HepG2 (cell line): Measurements from ENCODE around the gene TPO. TPM values are rescaled to one million over a fixed set of nuclear protein-coding genes. Genes with fewer than 3 reads are reported as not detected.

Experiments used
- ATAC-seq: fragments of 200-7000 bp; cut with Tn5 transposase; 3 replicates; pipeline ENCODE4 v1.9.1; 2020; ENCODE audit warnings: mild to moderate bottlenecking, moderate library complexity
- BruUV-seq: library from RNA; stranded (reverse); fragments of 400-500 nt; replicated peaks from 2 replicates; lab custom pipeline; 2021; lab: Mats Ljungman, UMichigan
- CTCF ChIA-PET: fragments of 300-600 bp; formaldehyde crosslinking; extraction: SDS; loops from one replicate; lab custom pipeline; 2021; ENCODE audit warnings: low total read pairs, inconsistent platforms, low intra/inter-chr PET ratio; lab: Yijun Ruan, JAX
- POLR2A ChIA-PET: fragments of 350-600 bp; sonication (Branson Sonifier 250); formaldehyde crosslinking; loops from one replicate; lab custom pipeline; 2020; ENCODE audit warnings: antibody characterized with exemption, inconsistent platforms; lab: Yijun Ruan, JAX
- DNase-seq: peaks from one replicate; pipeline ENCODE4 v3.0.0-alpha.2; 2015; ENCODE audit warnings: low spot score
- FAIRE-seq: peaks from 3 replicates; lab custom pipeline; 2011; peaks lifted over from hg19 to GRCh38; lab: Jason Lieb, UNC
- H2AFZ ChIP-seq: one replicate; pipeline ENCODE4 v1.6.1; 2011; ENCODE audit warnings: low read length, inconsistent platforms
- H3K27ac ChIP-seq: fragments of 300-600 bp; 3 replicates; pipeline ENCODE4 v1.8.0; 2011; ENCODE audit warnings: mixed run types, mild to moderate bottlenecking, mixed read lengths, low read length, inconsistent platforms; ENCODE audit not compliant: insufficient read depth; ENCODE audit errors: extremely low read length
- H3K27me3 ChIP-seq, 2 experiments: fragments of 200-600 bp in 1 of 2; 2 replicates in 1 of 2; 3 replicates in 1 of 2; pipeline versions ENCODE4 v1.6.0 to v1.8.0; 2011; ENCODE audit warnings: low read length in 2 of 2, mild to moderate bottlenecking in 2 of 2, moderate library complexity in 2 of 2, inconsistent platforms in 1 of 2; ENCODE audit not compliant: insufficient read depth in 2 of 2, control insufficient read depth in 1 of 2
- H3K36me3 ChIP-seq, 2 experiments: fragments of 200-600 bp in 1 of 2; replicated peaks in 1 of 2; 2 replicates in 1 of 2; 3 replicates in 1 of 2; pipeline versions ENCODE4 v1.5.1 to v1.8.0; 2011; ENCODE audit warnings: low read length in 2 of 2, inconsistent platforms in 1 of 2; ENCODE audit not compliant: insufficient read depth in 2 of 2, control insufficient read depth in 1 of 2
- H3K4me1 ChIP-seq: 2 replicates; pipeline ENCODE4 v1.5.1; 2012; ENCODE audit warnings: low read length, inconsistent platforms; ENCODE audit not compliant: insufficient read depth
- H3K4me2 ChIP-seq: 2 replicates; pipeline ENCODE4 v1.6.0; 2011; ENCODE audit warnings: low read depth, low read length, inconsistent platforms
- H3K4me3 ChIP-seq, 3 experiments: fragments of 200-600 bp in 1 of 3; sonication (generic), shearing (Covaris generic) in 1 of 3; replicated peaks in 1 of 3; 2 replicates each; pipeline ENCODE4 v1.5.1; 2011 to 2016; ENCODE audit warnings: low read length in 3 of 3, inconsistent platforms in 2 of 3, low read depth in 2 of 3, mild to moderate bottlenecking in 2 of 3, control low read depth in 1 of 3, mixed read lengths in 1 of 3; ENCODE audit not compliant: insufficient read depth in 1 of 3
- H3K79me2 ChIP-seq: one replicate; pipeline ENCODE4 v1.6.1; 2011; ENCODE audit warnings: low read length, inconsistent platforms; ENCODE audit not compliant: insufficient read depth
- H3K9ac ChIP-seq: 2 replicates; pipeline ENCODE4 v1.6.0; 2011; ENCODE audit warnings: mild to moderate bottlenecking, low read depth, low read length, inconsistent platforms; ENCODE audit not compliant: insufficient read depth
- H3K9me3 ChIP-seq: 2 replicates; pipeline ENCODE4 v1.5.1; 2012; ENCODE audit warnings: mild to moderate bottlenecking, low read length
- H4K20me1 ChIP-seq: 2 replicates; pipeline ENCODE4 v1.6.0; 2011; ENCODE audit warnings: inconsistent platforms, mild to moderate bottlenecking, low read length, moderate library complexity; ENCODE audit not compliant: insufficient read depth
- FLYWCH1 ChIP-seq: sonication (generic); formaldehyde crosslinking; IDR thresholded peaks from 2 replicates; pipeline ENCODE4 v1.8.1; 2023; ENCODE audit warnings: mild to moderate bottlenecking, missing genetic modification reagents
- GATAD1 ChIP-seq: IDR thresholded peaks from 2 replicates; pipeline ENCODE4 v1.6.1; 2016; ENCODE audit warnings: missing genetic modification reagents, missing compliant biosample characterization
- GTF2F1 ChIP-seq: fragments of 150-350 bp; IDR thresholded peaks from 2 replicates; pipeline ENCODE4 v1.6.1; 2014; ENCODE audit warnings: low read length
- HNF4G ChIP-seq, 2 experiments: sonication (generic) in 1 of 2; formaldehyde crosslinking in 1 of 2; IDR thresholded peaks; 2 replicates each; pipeline versions ENCODE4 v1.4.0 to v1.6.1; 2011 to 2020; ENCODE audit warnings: borderline replicate concordance in 2 of 2, low read depth in 2 of 2, mild to moderate bottlenecking in 2 of 2, low read length in 1 of 2, missing genetic modification reagents in 1 of 2, moderate library complexity in 1 of 2
- NR2C2 ChIP-seq: sonication (generic); formaldehyde crosslinking; IDR thresholded peaks from 2 replicates; pipeline ENCODE4 v1.4.0; 2020; ENCODE audit warnings: missing genetic modification reagents, mild to moderate bottlenecking, moderate library complexity, borderline replicate concordance
- NRL ChIP-seq: sonication (generic); formaldehyde crosslinking; IDR thresholded peaks from 2 replicates; pipeline ENCODE4 v1.5.0; 2020; ENCODE audit warnings: missing genetic modification reagents, mild to moderate bottlenecking, moderate library complexity, borderline replicate concordance
- XBP1 ChIP-seq: sonication (generic); formaldehyde crosslinking; IDR thresholded peaks from 2 replicates; pipeline ENCODE4 v1.5.0; 2020; ENCODE audit warnings: missing genetic modification reagents
- XRCC5 ChIP-seq: fragments of 200-400 bp; formaldehyde crosslinking; optimal IDR thresholded peaks from 2 replicates; pipeline ENCODE3; 2017; ENCODE audit warnings: mild to moderate bottlenecking, low read length
- ZNF530 ChIP-seq: sonication (generic); formaldehyde crosslinking; IDR thresholded peaks from 2 replicates; pipeline ENCODE4 v1.5.0; 2020; ENCODE audit warnings: low read depth, mild to moderate bottlenecking, missing genetic modification reagents
- ZNF557 ChIP-seq: sonication (generic); formaldehyde crosslinking; IDR thresholded peaks from 2 replicates; pipeline ENCODE4 v1.4.0; 2020; ENCODE audit warnings: missing genetic modification reagents
- ZNF619 ChIP-seq: sonication (generic); formaldehyde crosslinking; IDR thresholded peaks from 2 replicates; pipeline ENCODE4 v1.4.0; 2020; ENCODE audit warnings: mild to moderate bottlenecking, missing genetic modification reagents
- WGBS: methylation state at CpG from one replicate; pipeline ENCODE4 v1.1.6; 2017; ENCODE audit warnings: low lambda C conversion rate; 5-methylcytosine and 5-hydroxymethylcytosine counted together
- in situ Hi-C: cut with HindIII; loops from 2 replicates; pipeline ENCODE4 v1.10.0; 2017; ENCODE audit warnings: low pct_unique_long_range_greater_than_20kb; ENCODE audit not compliant: extremely low pct_ligation_motif_present
- intact Hi-C: fragments of 100-400 bp; cut with micrococcal nuclease; formaldehyde crosslinking; loops from one replicate; pipeline ENCODE4 v1.10.0; 2022; ENCODE audit not compliant: unreplicated experiment
- polyA plus RNA-seq, 8 experiments: library from polyadenylated mRNA; depleted of rRNA in 3 of 8; stranded (reverse) in 7 of 8; unstranded in 1 of 8; fragments of >200 nt; fragmentation: Illumina TruSeq in 4 of 8; extraction: Trizol in 4 of 8; gene quantifications; 2 replicates each; pipeline versions ENCODE4 v1.2.1 to v1.2.3, GENCODE V29; 2011 to 2016; ENCODE audit warnings: low read depth in 4 of 8, missing spikeins in 1 of 8, mixed read lengths in 1 of 8; ENCODE audit not compliant: insufficient read depth in 1 of 8
- total RNA-seq, 5 experiments: library from RNA; depleted of rRNA; stranded (reverse); fragments of >200 nt; fragmentation: Illumina TruSeq; extraction: Trizol; gene quantifications; 2 replicates each; pipeline ENCODE4 v1.2.3, GENCODE V29; 2016; ENCODE audit warnings: low read depth in 1 of 5
- TF ChIP-seq, protein P1 (sequence below), 2 experiments: sonication (generic) in 1 of 2; formaldehyde crosslinking in 1 of 2; IDR thresholded peaks; 2 replicates each; pipeline versions ENCODE4 v1.6.1 to v1.9.0; 2014 to 2022; ENCODE audit warnings: antibody characterized with exemption in 1 of 2, borderline replicate concordance in 1 of 2, inconsistent platforms in 1 of 2, low read depth in 1 of 2, missing genetic modification reagents in 1 of 2
- TF ChIP-seq, protein P2 (sequence below): IDR thresholded peaks from 2 replicates; pipeline ENCODE4 v1.6.1; 2016; ENCODE audit warnings: low read depth

The TPO gene
- total and polyA plus RNA-seq, 2 of the 13 experiments (the other 11 are each of a cell fraction or from before 2014, with no cell fraction given), result not detected

DNA sequence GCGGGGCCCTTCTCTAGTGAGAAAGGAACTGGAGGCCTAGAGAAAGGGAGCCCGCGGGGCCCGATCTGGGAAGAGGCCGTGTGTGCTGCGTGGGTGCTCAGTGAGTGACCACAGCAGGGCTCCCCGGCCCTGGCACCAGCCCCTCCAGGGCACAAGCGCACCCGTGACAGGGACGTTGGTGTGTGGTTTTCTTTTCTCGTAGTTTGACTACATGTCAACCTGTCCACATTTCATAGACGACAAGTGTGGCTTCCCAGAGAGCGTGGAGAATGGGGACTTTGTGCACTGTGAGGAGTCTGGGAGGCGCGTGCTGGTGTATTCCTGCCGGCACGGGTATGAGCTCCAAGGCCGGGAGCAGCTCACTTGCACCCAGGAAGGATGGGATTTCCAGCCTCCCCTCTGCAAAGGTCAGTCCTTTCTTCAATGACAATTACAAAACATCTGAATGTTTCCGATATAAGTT, 83.1 kb downstream of the TPO start:
- FAIRE-seq (no peak), DNase-seq (no peak), ATAC-seq (no peak)
- no peak overlapping the region for H3K9ac ChIP-seq
- POLR2A ChIA-PET, result no interaction called here
- H3K79me2 ChIP-seq, result no peaks in the 10 kb centered on the region
- H3K4me2 ChIP-seq, result no peak overlapping the region
- H3K4me1 ChIP-seq, result no peaks in the 10 kb centered on the region
- H3K27me3 ChIP-seq, result peaks cover 7 to 87% of the 10 kb centered on the region in 2 experiments; a peak in 4 of 5 replicates
- 38% methylated on average over 19 of the region's 19 CpGs for WGBS
- H3K27ac ChIP-seq, result no peak overlapping the region
- no peak overlapping the region for H3K4me3 ChIP-seq
- TF ChIP-seq XRCC5 (no peak), GTF2F1 (no peak), ZNF557 (no peak), ZNF619 (CRISPR knock-in tag) (no peak), NR2C2 (CRISPR knock-in tag) (no peak), NRL (CRISPR knock-in tag) (no peak), ZNF530 (CRISPR knock-in tag) (no peak), GATAD1 (no peak), FLYWCH1 (CRISPR knock-in tag) (no peak), XBP1 (no peak), HNF4G (IDR thresholded peaks at IDR 0.05; ENCODE audit: borderline replicate concordance, low read depth, low read length) (no peak), HNF4G (CRISPR knock-in tag; IDR thresholded peaks at IDR 0.05; ENCODE audit: borderline replicate concordance, low read depth) (no peak)
- TF ChIP-seq, protein P1, sequence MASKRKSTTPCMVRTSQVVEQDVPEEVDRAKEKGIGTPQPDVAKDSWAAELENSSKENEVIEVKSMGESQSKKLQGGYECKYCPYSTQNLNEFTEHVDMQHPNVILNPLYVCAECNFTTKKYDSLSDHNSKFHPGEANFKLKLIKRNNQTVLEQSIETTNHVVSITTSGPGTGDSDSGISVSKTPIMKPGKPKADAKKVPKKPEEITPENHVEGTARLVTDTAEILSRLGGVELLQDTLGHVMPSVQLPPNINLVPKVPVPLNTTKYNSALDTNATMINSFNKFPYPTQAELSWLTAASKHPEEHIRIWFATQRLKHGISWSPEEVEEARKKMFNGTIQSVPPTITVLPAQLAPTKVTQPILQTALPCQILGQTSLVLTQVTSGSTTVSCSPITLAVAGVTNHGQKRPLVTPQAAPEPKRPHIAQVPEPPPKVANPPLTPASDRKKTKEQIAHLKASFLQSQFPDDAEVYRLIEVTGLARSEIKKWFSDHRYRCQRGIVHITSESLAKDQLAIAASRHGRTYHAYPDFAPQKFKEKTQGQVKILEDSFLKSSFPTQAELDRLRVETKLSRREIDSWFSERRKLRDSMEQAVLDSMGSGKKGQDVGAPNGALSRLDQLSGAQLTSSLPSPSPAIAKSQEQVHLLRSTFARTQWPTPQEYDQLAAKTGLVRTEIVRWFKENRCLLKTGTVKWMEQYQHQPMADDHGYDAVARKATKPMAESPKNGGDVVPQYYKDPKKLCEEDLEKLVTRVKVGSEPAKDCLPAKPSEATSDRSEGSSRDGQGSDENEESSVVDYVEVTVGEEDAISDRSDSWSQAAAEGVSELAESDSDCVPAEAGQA (IDR thresholded peaks at IDR 0.05; ENCODE audit: low read depth), result no peak
- TF ChIP-seq, protein P1 (CRISPR knock-in tag; IDR thresholded peaks at IDR 0.05; ENCODE audit: borderline replicate concordance), result no peak
- TF ChIP-seq, protein P2, sequence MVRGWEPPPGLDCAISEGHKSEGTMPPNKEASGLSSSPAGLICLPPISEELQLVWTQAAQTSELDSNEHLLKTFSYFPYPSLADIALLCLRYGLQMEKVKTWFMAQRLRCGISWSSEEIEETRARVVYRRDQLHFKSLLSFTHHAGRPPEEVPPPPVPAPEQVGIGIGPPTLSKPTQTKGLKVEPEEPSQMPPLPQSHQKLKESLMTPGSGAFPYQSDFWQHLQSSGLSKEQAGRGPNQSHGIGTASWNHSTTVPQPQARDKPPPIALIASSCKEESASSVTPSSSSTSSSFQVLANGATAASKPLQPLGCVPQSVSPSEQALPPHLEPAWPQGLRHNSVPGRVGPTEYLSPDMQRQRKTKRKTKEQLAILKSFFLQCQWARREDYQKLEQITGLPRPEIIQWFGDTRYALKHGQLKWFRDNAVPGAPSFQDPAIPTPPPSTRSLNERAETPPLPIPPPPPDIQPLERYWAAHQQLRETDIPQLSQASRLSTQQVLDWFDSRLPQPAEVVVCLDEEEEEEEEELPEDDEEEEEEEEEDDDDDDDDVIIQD, result no peak
- no peaks in the 10 kb centered on the region for H3K9me3 ChIP-seq
- H2AFZ ChIP-seq, result no peak overlapping the region
- intact Hi-C loops (no loop called here), in situ Hi-C loops (no loop called here)
- no peaks in the 10 kb centered on the region for H3K36me3 ChIP-seq
- BruUV-seq, result no TSS peak
- no peaks in the 10 kb centered on the region for H4K20me1 ChIP-seq
- CTCF ChIA-PET, result no interaction called here
